Dedifferentiated amniotic fluid mesenchymal stem cell (primary cell): ENCODE data around the gene MAK.
"Not testable (repeated sequence)": the region's sequence is repeated elsewhere in the genome, so short reads cannot be mapped to it uniquely, and the experiment has no call there.

Source experiments
- DNase-seq: peaks from one replicate; pipeline ENCODE4 v3.0.0-alpha.2; 2016; ENCODE audit errors: extremely low spot score

The MAK gene

GRCh38 chr6:10854922-10855632 lies 16.7 kb upstream of the MAK start:
- DNase-seq = no peak

DNA sequence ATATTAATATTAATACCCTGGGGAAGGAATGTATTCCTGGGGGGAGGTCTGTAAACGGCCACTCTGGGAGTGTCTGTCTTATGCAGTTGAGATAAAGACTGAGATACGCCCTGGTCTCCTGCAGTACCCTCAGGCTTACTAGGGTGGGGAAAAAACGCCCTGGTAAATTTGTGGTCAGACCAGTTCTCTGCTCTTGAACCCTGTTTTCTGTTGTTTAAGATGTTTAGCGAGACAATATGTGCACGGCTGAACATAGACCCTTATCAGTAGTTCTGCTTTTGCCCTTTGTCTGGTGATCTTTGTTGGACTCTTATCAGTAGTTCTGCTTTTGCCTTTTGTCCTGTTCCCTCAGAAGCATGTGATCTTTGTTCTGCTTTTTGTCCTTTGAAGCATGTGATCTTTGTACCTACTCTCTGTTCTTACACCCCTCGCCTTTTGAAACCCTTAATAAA lies 15.5 kb upstream of the MAK start:
- not testable (repeated sequence) for DNase-seq

GRCh38 chr6:10852361-10852960 lies 14.1 kb upstream of the MAK start:
- DNase-seq = no peak

- DNase-seq = no peak
Observed at GRCh38 chr6:10850728-10851127, 12.4 kb upstream of the MAK start.

DNA sequence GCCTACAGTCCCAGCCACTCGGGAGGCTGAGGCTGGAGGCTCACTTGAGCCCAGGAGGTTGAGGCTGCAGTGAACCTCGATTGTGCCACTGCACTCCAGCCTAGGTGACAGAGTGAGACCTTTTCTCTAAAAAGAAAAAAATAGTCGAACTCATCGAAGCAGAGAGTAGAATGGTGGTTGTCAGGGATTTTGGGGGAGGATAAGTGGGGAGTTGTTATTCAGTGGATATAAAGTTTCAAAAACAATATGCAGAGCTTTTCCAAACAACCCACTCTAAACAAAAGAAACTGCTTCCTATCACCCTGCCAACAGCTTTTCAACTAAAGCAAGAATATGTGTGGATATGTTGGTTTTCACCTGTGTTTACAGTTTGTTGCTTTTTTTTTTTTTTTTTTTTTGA lies 11.6 kb upstream of the MAK start:
- DNase-seq = no peak

GRCh38 chr6:10847684-10848083 lies 9.3 kb upstream of the MAK start:
- DNase-seq = no peak

GRCh38 chr6:10843554-10843953 lies 5.2 kb upstream of the MAK start:
- no peak for DNase-seq

- DNase-seq = no peak
Observed at GRCh38 chr6:10838794-10839333, 525 bp upstream of the MAK start.

DNA sequence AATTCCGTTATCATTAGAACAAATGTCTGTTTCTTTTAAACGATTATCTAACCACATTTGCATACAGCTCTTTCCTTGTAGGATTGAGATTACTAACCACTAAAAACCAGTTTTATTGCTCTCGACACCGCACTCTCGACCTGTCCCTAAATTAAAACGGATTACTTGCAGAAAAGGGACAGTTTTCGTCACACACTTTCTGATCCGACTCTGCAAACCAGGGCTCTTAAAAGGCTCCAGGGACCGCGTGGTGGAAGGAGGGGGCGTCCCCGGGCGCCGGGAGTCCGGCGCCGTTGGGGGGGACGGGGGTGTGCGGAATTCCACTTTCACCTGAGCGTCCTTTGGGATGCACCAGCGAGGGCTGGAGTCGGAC lies 731 bp downstream of the MAK start:
- DNase-seq = no peak

GRCh38 chr6:10837009-10837621 lies 1.2 kb downstream of the MAK start:
- DNase-seq = no peak

DNA sequence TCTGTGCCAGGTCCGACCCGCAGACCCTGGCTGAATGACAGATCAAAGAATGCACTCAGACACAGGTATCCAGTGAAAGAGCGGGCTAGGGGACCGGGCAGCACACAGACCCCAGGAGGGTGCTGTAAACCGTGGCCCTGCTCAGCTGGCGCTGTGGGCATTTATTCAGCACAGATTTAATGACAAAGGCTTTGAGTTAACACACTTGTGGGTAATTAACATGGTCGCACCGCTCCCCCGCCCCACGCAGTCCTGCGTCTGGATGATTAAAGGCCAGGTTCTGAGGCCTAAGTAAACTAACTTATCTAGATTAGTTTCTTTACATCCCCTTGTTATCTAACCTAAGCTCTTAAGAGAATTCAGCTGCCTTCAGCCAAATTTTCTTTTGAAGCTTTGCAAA lies 3.5 kb downstream of the MAK start:
- no peak for DNase-seq

GRCh38 chr6:10831609-10832008 lies 6.7 kb downstream of the MAK start:
- DNase-seq = no peak

DNA sequence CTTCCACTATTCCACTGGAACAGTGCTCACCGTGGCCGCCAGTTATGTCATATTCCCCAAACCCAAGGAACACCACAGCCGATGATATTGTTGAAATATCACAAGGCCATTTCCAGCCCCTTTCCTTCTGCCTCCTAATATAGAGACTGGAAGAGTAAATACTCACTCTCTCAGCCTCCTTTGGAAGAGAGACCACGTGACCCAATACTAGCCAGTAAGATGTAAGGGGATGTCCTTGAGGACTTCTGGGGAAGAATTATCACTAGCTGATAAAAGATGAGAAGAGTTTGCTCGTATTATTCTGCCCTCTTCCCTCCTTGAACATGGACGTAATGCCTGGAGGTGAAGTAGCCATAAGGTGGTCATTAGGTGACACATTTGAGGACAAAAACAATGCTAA lies 13.5 kb downstream of the MAK start:
- DNase-seq = no peak

DNA sequence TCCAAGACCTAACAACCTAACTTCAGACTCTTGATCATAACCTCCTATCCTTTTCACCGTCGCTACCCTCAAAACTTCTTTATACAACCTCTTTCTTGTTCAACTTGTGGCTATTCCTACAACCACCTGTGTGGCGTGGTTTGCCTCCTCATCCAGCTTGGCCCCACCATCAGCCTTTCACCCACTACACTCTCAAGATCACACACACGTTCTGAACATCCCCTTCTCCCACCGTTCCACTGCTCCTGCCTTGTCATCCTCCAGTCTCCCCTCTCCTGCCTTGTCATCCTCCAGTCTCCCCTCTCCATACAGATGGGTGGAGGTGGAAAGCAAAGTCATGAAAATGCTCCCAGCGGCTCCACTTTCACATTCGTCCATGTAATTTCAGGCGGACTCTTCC lies 14.0 kb downstream of the MAK start:
- no peak for DNase-seq

GRCh38 chr6:10814176-10814575 lies 24.2 kb downstream of the MAK start:
- DNase-seq = not testable (repeated sequence)

DNA sequence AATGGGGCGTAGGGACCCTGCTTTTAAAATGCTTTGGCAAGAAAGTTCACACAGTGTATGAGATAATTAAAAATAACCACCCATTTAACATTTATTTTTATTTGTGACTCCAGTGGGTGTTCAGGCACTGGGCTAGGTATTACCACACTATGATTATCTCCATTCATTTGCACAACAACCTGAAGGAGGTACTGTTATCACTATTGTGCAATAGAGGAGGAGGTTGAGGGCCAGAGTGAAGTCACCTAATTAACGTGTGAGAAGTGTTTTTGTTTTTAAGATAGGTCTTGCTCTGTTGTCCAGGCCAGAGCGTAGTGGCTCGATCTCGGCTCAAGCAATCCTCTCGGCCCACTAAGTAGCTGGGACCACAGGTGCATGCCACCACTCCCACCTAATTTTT lies 29.2 kb downstream of the MAK start:
- DNase-seq = no peak

DNA sequence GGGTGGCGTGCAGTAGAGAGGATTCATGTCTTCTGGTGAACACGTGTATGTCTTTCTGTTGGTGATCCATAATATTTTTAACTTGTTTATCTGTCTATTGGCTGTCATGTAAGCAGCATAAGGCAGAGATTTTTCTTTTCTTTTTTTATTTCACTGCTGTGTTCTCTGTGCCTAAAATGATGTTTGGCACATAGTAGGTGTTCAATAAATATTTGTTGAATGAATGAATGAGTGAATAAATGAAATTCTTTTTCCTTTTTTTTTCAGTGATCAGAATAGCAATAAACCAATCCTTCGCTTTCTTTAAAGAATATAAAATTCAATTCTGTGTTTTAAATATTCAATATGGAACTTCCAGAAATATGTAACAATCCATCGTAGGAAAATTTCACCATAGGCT lies 30.0 kb downstream of the MAK start:
- DNase-seq = no peak

- DNase-seq = peak; percentile 31
Observed at GRCh38 chr6:10801224-10801848, 37.0 kb downstream of the MAK start.

- DNase-seq = no peak
Observed at GRCh38 chr6:10800810-10801209, 37.5 kb downstream of the MAK start.

DNA sequence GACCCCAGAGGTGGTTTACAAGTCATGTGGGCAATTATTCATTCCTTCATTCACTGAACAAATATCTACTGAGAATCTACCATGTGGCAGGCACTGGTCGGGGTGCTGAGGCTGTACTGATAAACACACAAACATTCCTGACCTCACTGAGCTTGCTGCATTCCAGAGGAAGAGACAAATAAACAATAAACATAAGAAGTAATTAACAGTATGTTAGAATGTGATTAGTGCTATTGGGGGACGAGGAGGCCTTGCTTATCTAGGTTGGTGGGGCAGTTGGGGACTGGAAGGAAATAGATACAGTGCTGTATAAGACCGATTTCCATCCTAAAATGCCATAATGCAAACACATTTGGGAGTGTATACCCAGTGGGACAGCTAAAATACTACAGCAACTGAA lies 44.1 kb downstream of the MAK start:
- DNase-seq = no peak

DNA sequence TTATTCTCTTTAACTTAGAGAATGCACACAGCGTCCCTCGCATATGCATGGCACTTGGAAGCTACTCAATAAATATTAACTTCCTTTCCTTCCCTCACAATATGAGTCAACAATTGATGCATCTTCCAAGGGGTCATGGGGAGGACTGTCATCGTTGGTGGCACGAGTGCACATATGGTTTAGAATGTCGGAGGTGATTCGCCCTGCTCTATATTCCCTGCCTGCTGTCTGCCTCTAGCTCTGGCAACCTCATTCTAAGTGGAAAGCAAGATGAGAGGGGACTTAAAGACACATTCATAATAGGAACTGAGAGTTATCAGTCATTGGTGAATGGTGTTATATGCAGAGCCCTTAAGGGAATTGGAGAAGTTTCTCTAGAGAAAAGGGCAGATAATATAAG lies 44.6 kb downstream of the MAK start:
- DNase-seq = no peak

GRCh38 chr6:10793035-10793434 lies 45.3 kb downstream of the MAK start:
- DNase-seq = no peak

GRCh38 chr6:10792101-10792500 lies 46.2 kb downstream of the MAK start:
- no peak for DNase-seq
